Endothelial cell of umbilical vein (primary cell): Measurements from ENCODE around the gene RNF214. TPM values are rescaled to one million over a fixed set of nuclear protein-coding genes. Genes with fewer than 3 reads are reported as not detected.

Experiments
- BruUV-seq: library from RNA; stranded (reverse); fragments of 400-500 nt; replicated peaks from 2 replicates; lab custom pipeline; 2021; lab: Mats Ljungman, UMichigan
- CTCF ChIA-PET: fragments of 300-600, 350-600 bp; sonication (Branson Sonifier 250); formaldehyde crosslinking; loops from one replicate; lab custom pipeline; 2021; ENCODE audit warnings: antibody characterized with exemption, inconsistent platforms; lab: Charles Lee
- POLR2A ChIA-PET: fragments of 300-600, 350-600 bp; sonication (Branson Sonifier 250); formaldehyde crosslinking; loops from one replicate; lab custom pipeline; 2021; ENCODE audit warnings: antibody characterized with exemption, inconsistent platforms; lab: Charles Lee
- DNase-seq: peaks from one replicate; pipeline ENCODE4 v3.0.0-alpha.2; 2011; ENCODE audit warnings: low read depth, low spot score
- FAIRE-seq: peaks from 2 replicates; lab custom pipeline; 2011; peaks lifted over from hg19 to GRCh38; lab: Jason Lieb, UNC
- H2AFZ ChIP-seq: 2 replicates; pipeline ENCODE4 v1.6.0; 2012; ENCODE audit warnings: low read depth, low read length, control low read depth, inconsistent platforms
- H3K27ac ChIP-seq: 2 replicates; pipeline ENCODE4 v1.5.1; 2011; ENCODE audit warnings: low read depth, mild to moderate bottlenecking, control low read depth, low read length, moderate library complexity; ENCODE audit not compliant: insufficient read depth
- H3K27me3 ChIP-seq, 2 experiments: 2 replicates each; pipeline versions ENCODE4 v1.6.0 to v1.6.1; 2011; ENCODE audit warnings: low read length in 2 of 2, mixed read lengths in 1 of 2; ENCODE audit not compliant: control insufficient read depth in 2 of 2, insufficient read depth in 2 of 2
- H3K36me3 ChIP-seq, 2 experiments: 2 replicates in 1 of 2; 3 replicates in 1 of 2; pipeline ENCODE4 v1.5.1; 2011; ENCODE audit warnings: low read length in 2 of 2, mild to moderate bottlenecking in 1 of 2, moderate library complexity in 1 of 2; ENCODE audit not compliant: control insufficient read depth in 2 of 2, insufficient read depth in 2 of 2; ENCODE audit errors: extremely low read depth in 1 of 2
- H3K4me1 ChIP-seq: 3 replicates; pipeline ENCODE4 v1.5.1; 2011; ENCODE audit warnings: mild to moderate bottlenecking, low read length; ENCODE audit not compliant: control insufficient read depth, insufficient read depth; ENCODE audit errors: extremely low read depth
- H3K4me2 ChIP-seq: 2 replicates; pipeline ENCODE4 v1.6.1; 2011; ENCODE audit warnings: low read length, control low read depth, mixed read lengths; ENCODE audit not compliant: insufficient read depth
- H3K4me3 ChIP-seq, 3 experiments: fragments of 200-600 bp in 1 of 3; sonication (generic), shearing (Covaris generic) in 1 of 3; replicated peaks in 1 of 3; 2 replicates each; pipeline ENCODE4 v1.5.1; 2011 to 2016; ENCODE audit warnings: control low read depth in 3 of 3, low read length in 3 of 3, mild to moderate bottlenecking in 2 of 3, inconsistent platforms in 1 of 3, low read depth in 1 of 3, moderate library complexity in 1 of 3; ENCODE audit not compliant: insufficient read depth in 1 of 3
- H3K79me2 ChIP-seq: 2 replicates; pipeline ENCODE4 v1.6.0; 2012; ENCODE audit warnings: low read length, inconsistent platforms; ENCODE audit not compliant: control insufficient read depth, insufficient read depth
- H3K9ac ChIP-seq: replicated peaks from 2 replicates; pipeline ENCODE3; 2011; ENCODE audit warnings: low read length, control low read depth; ENCODE audit not compliant: insufficient read depth; ENCODE audit errors: extremely low read depth
- H3K9me1 ChIP-seq: replicated peaks from 3 replicates; pipeline ENCODE4 v1.6.0; 2011; ENCODE audit warnings: mild to moderate bottlenecking, low read length; ENCODE audit not compliant: control insufficient read depth, insufficient read depth; ENCODE audit errors: extremely low read depth
- H3K9me3 ChIP-seq: replicated peaks from 2 replicates; pipeline ENCODE4 v1.5.1; 2012; ENCODE audit warnings: low read length, inconsistent platforms; ENCODE audit not compliant: control insufficient read depth, insufficient read depth
- H4K20me1 ChIP-seq: replicated peaks from 2 replicates; pipeline ENCODE3; 2011; ENCODE audit warnings: mild to moderate bottlenecking, low read length; ENCODE audit not compliant: control insufficient read depth, insufficient read depth; ENCODE audit errors: extremely low read depth
- EZH2 ChIP-seq: IDR thresholded peaks from 2 replicates; pipeline ENCODE4 v1.6.1; 2012; ENCODE audit warnings: borderline replicate concordance, low read depth, mild to moderate bottlenecking, moderate library complexity, low read length, inconsistent platforms; ENCODE audit not compliant: severe bottlenecking
- FOS ChIP-seq: IDR thresholded peaks from 2 replicates; pipeline ENCODE4 v1.6.1; 2011; ENCODE audit warnings: mild to moderate bottlenecking, low read length, moderate library complexity, borderline replicate concordance; ENCODE audit not compliant: insufficient read depth
- GATA2 ChIP-seq: IDR thresholded peaks from 2 replicates; pipeline ENCODE4 v1.7.0; 2011; ENCODE audit warnings: low read depth, mild to moderate bottlenecking, moderate library complexity, mixed read lengths, low read length; ENCODE audit not compliant: insufficient read length, insufficient read depth
- JUN ChIP-seq: IDR thresholded peaks from 2 replicates; pipeline ENCODE4 v1.6.1; 2011; ENCODE audit warnings: borderline replicate concordance, low read depth; ENCODE audit not compliant: insufficient read length, insufficient read depth
- MYC ChIP-seq: IDR thresholded peaks from one replicate; pipeline ENCODE4 v1.6.1; 2011; ENCODE audit warnings: mild to moderate bottlenecking, low read depth, low read length
- POLR2A ChIP-seq: IDR thresholded peaks from 2 replicates; pipeline ENCODE4 v1.6.1; 2012; ENCODE audit warnings: low read depth, mild to moderate bottlenecking, control low read depth, low read length
- POLR2AphosphoS5 ChIP-seq: IDR thresholded peaks from 2 replicates; pipeline ENCODE4 v1.6.1; 2012; ENCODE audit warnings: low read depth, mild to moderate bottlenecking, control low read depth, low read length, moderate library complexity; ENCODE audit not compliant: insufficient read depth
- dilution Hi-C: fragments of 300-500 bp; cut with MboI; formaldehyde crosslinking; loops from one replicate; pipeline ENCODE4 v1.15.0; 2019; ENCODE audit warnings: low sequenced_read_pairs; ENCODE audit not compliant: extremely low pct_ligation_motif_present
- intact Hi-C: fragments of 100-400 bp; cut with micrococcal nuclease; formaldehyde crosslinking; loops from one replicate; pipeline ENCODE4 v1.10.0; 2022
- polyA plus RNA-seq, 4 experiments: library from polyadenylated mRNA; depleted of rRNA in 3 of 4; stranded (reverse) in 3 of 4; unstranded in 1 of 4; fragments of >200 nt; gene quantifications; 2 replicates each; pipeline versions ENCODE4 v1.2.1 to v1.2.3, GENCODE V29; 2011 to 2012; ENCODE audit warnings: missing spikeins in 1 of 4
- total RNA-seq: library from RNA; stranded (reverse); gene quantifications from 2 replicates; pipeline ENCODE4 v1.2.3, GENCODE V29; 2021
- TF ChIP-seq, protein P1 (sequence below): IDR thresholded peaks from 2 replicates; pipeline ENCODE4 v1.6.1; 2011; ENCODE audit not compliant: insufficient read depth, insufficient read length
- TF ChIP-seq, protein P2 (sequence below), 2 donors: IDR thresholded peaks; 1 replicate in 1 of 2; 2 replicates in 1 of 2; pipeline ENCODE4 v1.5.1; 2011; ENCODE audit warnings: low read length in 2 of 2, mild to moderate bottlenecking in 2 of 2, moderate library complexity in 2 of 2, control low read depth in 1 of 2, inconsistent platforms in 1 of 2, low read depth in 1 of 2; ENCODE audit not compliant: insufficient read depth in 1 of 2; ENCODE audit errors: extremely low read depth in 1 of 2

Gene RNF214
- total and polyA plus RNA-seq, 2 donors (not counting 3 experiments of a cell fraction or from before 2014, with no cell fraction given): 24.3 to 28.2 TPM

DNA sequence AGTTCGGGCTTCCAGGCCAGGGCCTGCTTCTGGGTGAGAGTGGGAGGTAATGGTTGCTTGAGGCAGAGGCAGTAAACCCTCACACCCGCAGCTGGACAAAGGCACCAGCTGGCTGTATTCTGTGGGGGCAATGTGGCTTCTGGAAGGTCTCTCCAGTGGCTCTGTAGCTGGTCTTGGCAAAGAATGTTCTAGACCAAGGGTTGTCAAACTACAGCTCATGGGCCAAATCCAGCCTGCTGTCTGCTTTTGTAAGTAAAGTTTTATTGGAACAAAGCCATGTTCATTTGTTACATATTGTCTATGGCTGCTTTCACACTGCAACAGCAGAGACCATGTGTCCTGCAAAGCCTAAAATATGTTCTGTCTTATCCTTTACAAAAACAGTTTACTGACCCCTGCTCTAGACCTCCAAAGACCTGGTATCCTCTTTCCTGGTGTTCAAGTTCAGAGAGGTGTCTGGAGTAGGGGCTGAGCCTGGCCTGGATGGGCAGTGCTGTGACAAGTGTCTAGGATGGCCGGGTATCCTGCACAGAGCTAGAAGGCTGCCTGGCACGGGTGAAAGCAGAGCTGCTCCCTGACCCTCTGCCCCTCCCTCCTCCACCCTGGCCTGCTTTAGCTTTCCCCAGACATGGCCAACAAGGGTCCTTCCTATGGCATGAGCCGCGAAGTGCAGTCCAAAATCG lies 29.9 kb upstream of the RNF214 start:
- Histone ChIP-seq H3K36me3 (peaks cover 0 to 4% of the 10 kb centered on the region in 2 experiments), H3K9me1 (no peaks in the 10 kb centered on the region), H2AFZ (no peak overlapping the region), H3K9ac (no peak overlapping the region), H3K4me2 (no peak overlapping the region), H3K27ac (no peak overlapping the region), H4K20me1 (no peaks in the 10 kb centered on the region), H3K9me3 (no peaks in the 10 kb centered on the region), H3K4me1 (peaks cover 9% of the 10 kb centered on the region), H3K27me3 (no peaks in the 10 kb centered on the region), H3K79me2 (no peaks in the 10 kb centered on the region), H3K4me3 (no peak overlapping the region)
- intact Hi-C loops (no loop called here), dilution Hi-C loops (no loop called here)
- FAIRE-seq (no peak), DNase-seq (no peak)
- ChIA-PET CTCF (interaction anchor here (1.6 kb wide), 1 partner anchor 24 kb away, joined by 6 read pairs; no protein-coding TSS in a partner anchor), POLR2A (no interaction called here)
- no peak for TF ChIP-seq FOS
- TF ChIP-seq, protein P1, sequence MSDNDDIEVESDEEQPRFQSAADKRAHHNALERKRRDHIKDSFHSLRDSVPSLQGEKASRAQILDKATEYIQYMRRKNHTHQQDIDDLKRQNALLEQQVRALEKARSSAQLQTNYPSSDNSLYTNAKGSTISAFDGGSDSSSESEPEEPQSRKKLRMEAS: no peak
- TF ChIP-seq JUN: no peak
- no peak for TF ChIP-seq GATA2
- no peak for TF ChIP-seq POLR2AphosphoS5
- TF ChIP-seq EZH2: no peak
- no peak for TF ChIP-seq POLR2A
- TF ChIP-seq, protein P2, sequence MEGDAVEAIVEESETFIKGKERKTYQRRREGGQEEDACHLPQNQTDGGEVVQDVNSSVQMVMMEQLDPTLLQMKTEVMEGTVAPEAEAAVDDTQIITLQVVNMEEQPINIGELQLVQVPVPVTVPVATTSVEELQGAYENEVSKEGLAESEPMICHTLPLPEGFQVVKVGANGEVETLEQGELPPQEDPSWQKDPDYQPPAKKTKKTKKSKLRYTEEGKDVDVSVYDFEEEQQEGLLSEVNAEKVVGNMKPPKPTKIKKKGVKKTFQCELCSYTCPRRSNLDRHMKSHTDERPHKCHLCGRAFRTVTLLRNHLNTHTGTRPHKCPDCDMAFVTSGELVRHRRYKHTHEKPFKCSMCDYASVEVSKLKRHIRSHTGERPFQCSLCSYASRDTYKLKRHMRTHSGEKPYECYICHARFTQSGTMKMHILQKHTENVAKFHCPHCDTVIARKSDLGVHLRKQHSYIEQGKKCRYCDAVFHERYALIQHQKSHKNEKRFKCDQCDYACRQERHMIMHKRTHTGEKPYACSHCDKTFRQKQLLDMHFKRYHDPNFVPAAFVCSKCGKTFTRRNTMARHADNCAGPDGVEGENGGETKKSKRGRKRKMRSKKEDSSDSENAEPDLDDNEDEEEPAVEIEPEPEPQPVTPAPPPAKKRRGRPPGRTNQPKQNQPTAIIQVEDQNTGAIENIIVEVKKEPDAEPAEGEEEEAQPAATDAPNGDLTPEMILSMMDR (IDR thresholded peaks at IDR 0.05; ENCODE audit: extremely low read depth in 1 of 2, insufficient read depth in 1 of 2, low read depth in 1 of 2, low read length in 2 of 2): no peak
- no peak for TF ChIP-seq MYC
- no TSS peak for BruUV-seq
